RWPE1 (cell line): ENCODE results near the gene ARHGAP24.
"Not testable (repeated sequence)": the region's sequence is repeated elsewhere in the genome, so short reads cannot be mapped to it uniquely, and the experiment has no call there.

Experiments used
- CTCF ChIA-PET: fragments of 350-600 bp; sonication (Branson Sonifier 250); formaldehyde crosslinking; extraction: SDS; loops from one replicate; lab custom pipeline; 2021; lab: Yijun Ruan, JAX
- POLR2A ChIA-PET: fragments of 400-600 bp; formaldehyde crosslinking; extraction: SDS; loops from one replicate; lab custom pipeline; 2020; ENCODE audit warnings: antibody characterized with exemption; ENCODE audit not compliant: low non-redundant PET; lab: Yijun Ruan, JAX
- DNase-seq: peaks from one replicate; pipeline ENCODE4 v3.0.0; 2012; ENCODE audit warnings: low spot score
- H3K27ac ChIP-seq: fragments of 450-650 bp; 2 replicates; pipeline ENCODE4 v1.5.1; 2017
- CTCF ChIP-seq: fragments of 450-650 bp; conservative IDR thresholded peaks from 2 replicates; pipeline ENCODE4 v1.5.1; 2017; ENCODE audit warnings: low read depth, mild to moderate bottlenecking

ARHGAP24 gene

GRCh38 chr4:85658766-85659439, 184.0 kb downstream of the ARHGAP24 start:
- ChIA-PET POLR2A (no interaction called here), CTCF (no interaction called here)
- TF ChIP-seq CTCF: no peak
- no peak for DNase-seq
- H3K27ac ChIP-seq: no peak overlapping the region

- ChIA-PET CTCF (no interaction called here), POLR2A (no interaction called here)
- no peak overlapping the region for H3K27ac ChIP-seq
- TF ChIP-seq CTCF: no peak
- DNase-seq: no peak
These were observed 184.8 kb downstream of the ARHGAP24 start for GRCh38 chr4:85659610-85660218.

DNA sequence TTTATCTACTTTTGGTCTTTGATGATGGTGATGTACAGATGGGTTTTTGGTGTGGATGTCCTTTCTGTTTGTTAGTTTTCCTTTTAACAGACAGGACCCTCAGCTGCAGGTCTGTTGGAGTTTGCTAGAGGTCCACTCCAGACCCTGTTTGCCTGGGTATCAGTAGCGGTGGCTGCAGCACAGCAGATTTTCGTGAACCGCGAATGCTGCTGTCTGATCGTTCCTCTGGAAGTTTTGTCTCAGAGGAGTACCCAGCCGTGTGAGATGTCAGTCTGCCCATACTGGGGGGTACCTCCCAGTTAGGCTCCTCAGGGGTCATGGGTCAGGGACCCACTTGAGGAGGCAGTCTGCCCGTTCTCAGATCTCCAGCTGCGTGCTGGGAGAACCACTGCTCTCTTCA, 191.7 kb downstream of the ARHGAP24 start:
- CTCF ChIA-PET, H3K27ac ChIP-seq, POLR2A ChIA-PET, DNase-seq: not testable (repeated sequence)

GRCh38 chr4:85669204-85669603, 194.3 kb downstream of the ARHGAP24 start:
- CTCF ChIA-PET: no interaction called here
- POLR2A ChIA-PET: no interaction called here
- no peak for TF ChIP-seq CTCF
- H3K27ac ChIP-seq: no peak overlapping the region
- DNase-seq: no peak

GRCh38 chr4:85669992-85670548, 195.1 kb downstream of the ARHGAP24 start:
- POLR2A ChIA-PET: no interaction called here
- TF ChIP-seq CTCF: no peak
- H3K27ac ChIP-seq: no peak overlapping the region
- no peak for DNase-seq
- CTCF ChIA-PET: interaction anchor here (0.7 kb wide), 1 partner anchor 252 kb away, joined by 3 read pairs; no protein-coding TSS in a partner anchor

GRCh38 chr4:85671120-85671519, 196.2 kb downstream of the ARHGAP24 start:
- CTCF ChIA-PET: interaction anchor here (0.6 kb wide), 1 partner anchor 856 kb away, joined by 4 read pairs; no protein-coding TSS in a partner anchor
- DNase-seq: no peak
- no peak overlapping the region for H3K27ac ChIP-seq
- TF ChIP-seq CTCF: no peak
- POLR2A ChIA-PET: no interaction called here

DNA sequence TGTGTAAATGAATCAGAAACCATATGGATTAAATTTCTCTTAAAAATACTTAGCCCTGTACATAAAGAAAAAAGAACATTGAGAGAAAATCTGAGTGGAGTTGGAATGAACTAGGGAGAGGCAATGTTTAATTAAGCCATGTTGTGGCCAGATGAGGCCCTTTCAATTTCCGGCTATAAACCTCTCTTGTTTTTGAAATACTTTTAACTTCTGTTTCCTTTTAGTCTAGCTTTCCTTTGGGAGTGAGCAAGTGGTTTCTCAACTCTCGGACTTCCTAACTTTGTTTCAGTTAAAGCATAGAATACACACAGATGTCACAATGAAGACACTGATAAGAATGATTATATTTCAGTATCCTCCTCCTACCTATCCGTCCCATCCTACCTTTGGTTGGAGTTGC, 197.2 kb downstream of the ARHGAP24 start:
- POLR2A ChIA-PET: no interaction called here
- CTCF ChIA-PET: no interaction called here
- no peak for DNase-seq
- no peak overlapping the region for H3K27ac ChIP-seq
- TF ChIP-seq CTCF: no peak
